Stimulated activated CD8-positive, alpha-beta memory T cell treated with anti-CD3 and anti-CD28 coated beads, Interleukin-12 subunit alpha, Interleukin-12 subunit beta, amount 100 ng/mL, for 1 hour (primary cell): ENCODE data around the gene TSHZ1.

ENCODE experiments used
- DNase-seq: peaks from one replicate; pipeline ENCODE4 v3.0.0-alpha.2; 2020; ENCODE audit warnings: low read depth

Gene TSHZ1

GRCh38 chr18:75208836-75209128, 1.8 kb upstream of the TSHZ1 start:
- no peak for DNase-seq

GRCh38 chr18:75209129-75209950, 1.3 kb upstream of the TSHZ1 start, which contains the start of gene PTGR3:
TSS of gene PTGR3 (minus strand) at chr18:75209139. CDS start at chr18:75209058, 81 bp downstream.
- peak; percentile 46 for DNase-seq

- no peak for DNase-seq
These were observed 692 bp upstream of the TSHZ1 start for GRCh38 chr18:75209951-75210258.

GRCh38 chr18:75211002-75211621, 515 bp downstream of the TSHZ1 start:
- no peak for DNase-seq

GRCh38 chr18:75211626-75211952, 992 bp downstream of the TSHZ1 start:
- DNase-seq, result no peak

- no peak for DNase-seq
These were observed 1.6 kb downstream of the TSHZ1 start for GRCh38 chr18:75211953-75212750.

- no peak for DNase-seq
These were observed 2.1 kb downstream of the TSHZ1 start for GRCh38 chr18:75212751-75213090.

GRCh38 chr18:75213611-75214331, 3.2 kb downstream of the TSHZ1 start:
- DNase-seq, result no peak

GRCh38 chr18:75214332-75214690, 3.7 kb downstream of the TSHZ1 start:
- no peak for DNase-seq

- DNase-seq, result no peak
These were observed 4.3 kb downstream of the TSHZ1 start for GRCh38 chr18:75214766-75215510.

GRCh38 chr18:75215663-75216062, 5.1 kb downstream of the TSHZ1 start:
- no peak for DNase-seq

- no peak for DNase-seq
These were observed 5.8 kb downstream of the TSHZ1 start for GRCh38 chr18:75216212-75216910.

- no peak for DNase-seq
These were observed 6.5 kb downstream of the TSHZ1 start for GRCh38 chr18:75216911-75217689.

GRCh38 chr18:75218065-75218923, 7.7 kb downstream of the TSHZ1 start:
- no peak for DNase-seq

GRCh38 chr18:75219745-75220375, 9.3 kb downstream of the TSHZ1 start:
- no peak for DNase-seq

GRCh38 chr18:75220551-75221355, 10.2 kb downstream of the TSHZ1 start:
- DNase-seq, result no peak

- DNase-seq, result no peak
These were observed 10.8 kb downstream of the TSHZ1 start for GRCh38 chr18:75221397-75221796.

- no peak for DNase-seq
These were observed 11.3 kb downstream of the TSHZ1 start for GRCh38 chr18:75221897-75222296.
